Loucy (cell line): ENCODE data around the gene TAS2R60.

Experiments
- H2AFZ ChIP-seq: fragments of 200-600 bp; sonication (generic); 2 replicates; pipeline ENCODE4 v1.6.0; 2016; ENCODE audit warnings: antibody characterized with exemption, mild to moderate bottlenecking, low read length, moderate library complexity
- H3F3A ChIP-seq: fragments of 200-600 bp; 2 replicates; pipeline ENCODE4 v1.6.0; 2016; ENCODE audit warnings: antibody characterized with exemption, low read depth, mild to moderate bottlenecking
- H3K27me3 ChIP-seq: fragments of 200-600 bp; sonication (generic); 2 replicates; pipeline ENCODE4 v1.6.1; 2014; ENCODE audit warnings: low read length, mild to moderate bottlenecking; ENCODE audit not compliant: insufficient read depth, poor library complexity, severe bottlenecking
- H3K36me3 ChIP-seq: fragments of 200-600 bp; sonication (generic); 2 replicates; pipeline ENCODE4 v1.6.1; 2016; ENCODE audit warnings: low read length; ENCODE audit not compliant: insufficient read depth
- H3K4me1 ChIP-seq: fragments of 200-600 bp; sonication (generic); 2 replicates; pipeline ENCODE4 v1.5.1; 2014; ENCODE audit warnings: low read length, mild to moderate bottlenecking; ENCODE audit not compliant: insufficient read depth, poor library complexity, severe bottlenecking
- H3K4me2 ChIP-seq: fragments of 200-600 bp; sonication (generic); 2 replicates; pipeline ENCODE4 v1.6.0; 2014; ENCODE audit warnings: antibody characterized with exemption, low read length, low read depth, mild to moderate bottlenecking; ENCODE audit not compliant: poor library complexity, severe bottlenecking
- H3K4me3 ChIP-seq: fragments of 200-600 bp; sonication (generic); 2 replicates; pipeline ENCODE4 v1.5.1; 2014; ENCODE audit warnings: low read length, mild to moderate bottlenecking, mixed read lengths; ENCODE audit not compliant: poor library complexity, severe bottlenecking
- H3K79me2 ChIP-seq: fragments of 200-600 bp; sonication (generic); 2 replicates; pipeline ENCODE4 v1.6.1; 2014; ENCODE audit warnings: low read length; ENCODE audit not compliant: insufficient read depth
- H3K9ac ChIP-seq: fragments of 200-600 bp; sonication (generic); 2 replicates; pipeline ENCODE4 v1.6.0; 2014; ENCODE audit warnings: mild to moderate bottlenecking, low read depth, low read length, moderate library complexity; ENCODE audit not compliant: poor library complexity, severe bottlenecking
- H3K9me2 ChIP-seq: fragments of 200-600 bp; sonication (generic); replicated peaks from 2 replicates; pipeline ENCODE4 v1.6.1; 2016; ENCODE audit warnings: low read depth, low read length, mixed read lengths
- H3K9me3 ChIP-seq: fragments of 200-600 bp; sonication (generic); 2 replicates; pipeline ENCODE4 v1.6.1; 2014; ENCODE audit warnings: mild to moderate bottlenecking, antibody characterized with exemption, low read length, low read depth; ENCODE audit not compliant: insufficient read depth
- H4K20me1 ChIP-seq: fragments of 200-600 bp; sonication (generic); 2 replicates; pipeline ENCODE4 v1.6.0; 2014; ENCODE audit warnings: antibody characterized with exemption, low read length, mild to moderate bottlenecking; ENCODE audit not compliant: insufficient read depth, poor library complexity, severe bottlenecking
- EZH2phosphoT487 ChIP-seq: fragments of 200-600 bp; IDR thresholded peaks from 2 replicates; pipeline ENCODE4 v1.6.1; 2018; ENCODE audit warnings: antibody characterized with exemption, mild to moderate bottlenecking, moderate library complexity, borderline replicate concordance
- TF ChIP-seq, protein P1 (sequence below): fragments of 200-600 bp; sonication (generic); conservative IDR thresholded peaks from 2 replicates; pipeline ENCODE4 v1.5.1; 2014; ENCODE audit warnings: mild to moderate bottlenecking, antibody characterized with exemption, low read length

TAS2R60 gene

DNA sequence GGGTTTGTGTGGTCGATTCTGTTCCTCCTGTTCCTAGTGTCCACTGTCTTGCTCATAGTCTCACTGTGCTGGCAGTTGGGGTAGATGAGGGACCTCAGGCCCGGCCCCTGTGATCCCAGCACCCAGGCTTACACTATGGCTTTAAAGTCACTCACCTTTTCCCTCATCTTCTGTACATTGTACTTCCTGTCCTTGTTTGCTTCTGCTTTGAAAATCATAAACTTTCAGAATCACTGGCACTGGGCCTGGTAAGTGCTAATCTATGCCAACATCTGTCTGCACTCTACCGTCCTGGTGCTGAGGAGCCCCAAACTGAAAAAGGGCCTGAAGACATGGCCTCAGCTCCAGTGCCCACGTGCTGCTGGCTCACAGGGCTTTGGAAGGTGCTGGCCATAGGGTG is 5.7 kb upstream of the TAS2R60 start:
- Histone ChIP-seq H3F3A (no peaks in the 10 kb centered on the region), H4K20me1 (no peaks in the 10 kb centered on the region), H2AFZ (peak overlapping the region; percentile 25; the same call in 1 of the 2 replicates), H3K36me3 (no peaks in the 10 kb centered on the region), H3K9ac (no peak overlapping the region), H3K4me2 (peak overlapping the region; percentile 6), H3K4me3 (no peak overlapping the region), H3K79me2 (no peaks in the 10 kb centered on the region), H3K9me3 (no peaks in the 10 kb centered on the region), H3K9me2 (no peaks in the 10 kb centered on the region), H3K27me3 (no peaks in the 10 kb centered on the region), H3K4me1 (peaks cover 11% of the 10 kb centered on the region)
- TF ChIP-seq, protein P1, sequence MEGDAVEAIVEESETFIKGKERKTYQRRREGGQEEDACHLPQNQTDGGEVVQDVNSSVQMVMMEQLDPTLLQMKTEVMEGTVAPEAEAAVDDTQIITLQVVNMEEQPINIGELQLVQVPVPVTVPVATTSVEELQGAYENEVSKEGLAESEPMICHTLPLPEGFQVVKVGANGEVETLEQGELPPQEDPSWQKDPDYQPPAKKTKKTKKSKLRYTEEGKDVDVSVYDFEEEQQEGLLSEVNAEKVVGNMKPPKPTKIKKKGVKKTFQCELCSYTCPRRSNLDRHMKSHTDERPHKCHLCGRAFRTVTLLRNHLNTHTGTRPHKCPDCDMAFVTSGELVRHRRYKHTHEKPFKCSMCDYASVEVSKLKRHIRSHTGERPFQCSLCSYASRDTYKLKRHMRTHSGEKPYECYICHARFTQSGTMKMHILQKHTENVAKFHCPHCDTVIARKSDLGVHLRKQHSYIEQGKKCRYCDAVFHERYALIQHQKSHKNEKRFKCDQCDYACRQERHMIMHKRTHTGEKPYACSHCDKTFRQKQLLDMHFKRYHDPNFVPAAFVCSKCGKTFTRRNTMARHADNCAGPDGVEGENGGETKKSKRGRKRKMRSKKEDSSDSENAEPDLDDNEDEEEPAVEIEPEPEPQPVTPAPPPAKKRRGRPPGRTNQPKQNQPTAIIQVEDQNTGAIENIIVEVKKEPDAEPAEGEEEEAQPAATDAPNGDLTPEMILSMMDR: no peak
- no peak for TF ChIP-seq EZH2phosphoT487

DNA sequence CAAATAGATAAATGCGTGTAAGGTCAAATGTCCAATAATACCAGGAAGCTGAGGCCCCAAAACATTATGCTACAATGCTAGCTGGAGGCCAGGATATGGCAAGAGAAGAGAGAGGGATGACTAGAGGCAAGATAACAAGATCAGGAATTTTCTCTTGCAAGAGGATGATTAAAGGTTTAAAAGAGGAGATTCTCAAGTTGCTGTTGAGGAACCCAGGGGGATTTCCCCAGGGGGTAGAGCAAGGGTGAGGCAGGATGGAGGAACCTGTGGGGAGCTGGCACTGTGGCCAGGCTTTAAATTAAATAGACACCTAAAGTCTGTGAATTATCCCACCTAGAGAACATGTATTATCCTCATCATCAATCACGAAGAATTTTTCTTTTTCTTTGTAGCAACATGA is 3.4 kb upstream of the TAS2R60 start:
- H3F3A ChIP-seq: no peaks in the 10 kb centered on the region

GRCh38 chr7:143444063-143444782 is 970 bp downstream of the TAS2R60 start:
- no peak overlapping the region for H3K9ac ChIP-seq
- H3K9me2 ChIP-seq: no peaks in the 10 kb centered on the region
- no peaks in the 10 kb centered on the region for H3K27me3 ChIP-seq
- no peak overlapping the region for H2AFZ ChIP-seq
- H3K9me3 ChIP-seq: no peaks in the 10 kb centered on the region
- no peak overlapping the region for H3K4me2 ChIP-seq
- no peaks in the 10 kb centered on the region for H3F3A ChIP-seq
- no peaks in the 10 kb centered on the region for H3K36me3 ChIP-seq
- no peak overlapping the region for H3K4me3 ChIP-seq
- H3K79me2 ChIP-seq: no peaks in the 10 kb centered on the region
- TF ChIP-seq, protein P1: no peak
- TF ChIP-seq EZH2phosphoT487: no peak
- no peaks in the 10 kb centered on the region for H3K4me1 ChIP-seq
- no peaks in the 10 kb centered on the region for H4K20me1 ChIP-seq

More for the DNA sequence above, 3.4 kb upstream of the TAS2R60 start:
- Histone ChIP-seq H3K4me2 (no peak overlapping the region), H3K4me1 (peaks cover 11% of the 10 kb centered on the region), H3K4me3 (no peak overlapping the region), H3K79me2 (no peaks in the 10 kb centered on the region), H3K36me3 (no peaks in the 10 kb centered on the region), H2AFZ (no peak overlapping the region), H3K9me2 (no peaks in the 10 kb centered on the region), H3K9ac (no peak overlapping the region), H4K20me1 (no peaks in the 10 kb centered on the region), H3K9me3 (no peaks in the 10 kb centered on the region), H3K27me3 (no peaks in the 10 kb centered on the region)
- TF ChIP-seq EZH2phosphoT487: no peak
- TF ChIP-seq, protein P1: no peak
